Measurements from ENCODE around the gene KCNH1. TPM values are rescaled to one million over a fixed set of nuclear protein-coding genes. Genes with fewer than 3 reads are reported as not detected.
"Not testable (repeated sequence)": the region's sequence is repeated elsewhere in the genome, so short reads cannot be mapped to it uniquely, and the experiment has no call there.

Gene KCNH1
- total RNA-seq, 1 donor from 2014 or later, result not detected

DNA sequence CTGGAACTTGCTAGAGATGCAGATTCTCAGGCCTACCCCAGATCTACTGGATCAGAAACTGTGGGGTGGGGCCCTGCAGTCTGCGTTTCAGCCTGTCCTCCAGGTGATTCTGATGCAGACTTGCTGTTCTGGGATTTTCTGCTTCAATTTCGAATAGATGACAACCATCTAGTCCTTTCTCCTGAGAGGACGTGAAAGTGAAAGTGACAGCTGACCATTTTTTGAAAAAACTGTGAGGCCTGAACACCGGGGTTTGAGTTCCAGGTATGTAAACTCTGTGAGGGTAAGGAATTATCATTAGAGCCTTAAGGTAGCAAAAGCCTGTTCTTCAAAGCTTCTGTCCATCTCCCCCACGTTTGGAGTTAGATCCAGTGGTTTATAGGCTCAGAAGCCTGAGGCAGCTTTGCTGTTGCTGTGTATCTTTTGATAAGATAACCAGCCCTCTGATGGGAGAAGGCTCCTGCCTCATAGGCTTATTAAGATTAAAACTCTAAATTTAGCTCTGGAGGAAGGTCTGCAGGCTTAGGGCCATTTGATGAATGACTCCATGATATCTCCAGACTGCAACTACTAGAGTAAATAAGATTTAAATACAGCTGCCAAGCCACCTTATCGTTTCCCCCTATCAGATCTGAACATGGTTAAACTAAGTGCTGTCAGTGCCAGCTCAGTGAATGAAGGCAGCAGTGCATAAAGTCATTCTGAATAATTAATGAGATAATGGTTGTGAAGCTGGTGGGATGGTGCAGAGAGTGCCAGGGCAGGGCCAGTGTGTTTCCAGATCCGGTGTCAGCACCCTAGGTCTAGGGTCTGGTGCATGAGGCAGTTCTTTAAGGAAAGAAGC, 470.0 kb downstream of the KCNH1 start:
- no peaks in the 10 kb centered on the region for H3K27me3 Mint-ChIP-seq (ENCODE audit: insufficient read depth)
- no peak overlapping the region for H3K4me3 Mint-ChIP-seq
- H3K9me3 Mint-ChIP-seq, result no peaks in the 10 kb centered on the region
- no peak for DNase-seq (ENCODE audit: low spot score)
- H3K36me3 Mint-ChIP-seq (ENCODE audit: low read depth), result no peaks in the 10 kb centered on the region
- H3K4me1 Mint-ChIP-seq (ENCODE audit: low read depth), result no peaks in the 10 kb centered on the region
- intact Hi-C loops (cut with micrococcal nuclease), result no loop called here
- no peak overlapping the region for H3K27ac Mint-ChIP-seq

DNA sequence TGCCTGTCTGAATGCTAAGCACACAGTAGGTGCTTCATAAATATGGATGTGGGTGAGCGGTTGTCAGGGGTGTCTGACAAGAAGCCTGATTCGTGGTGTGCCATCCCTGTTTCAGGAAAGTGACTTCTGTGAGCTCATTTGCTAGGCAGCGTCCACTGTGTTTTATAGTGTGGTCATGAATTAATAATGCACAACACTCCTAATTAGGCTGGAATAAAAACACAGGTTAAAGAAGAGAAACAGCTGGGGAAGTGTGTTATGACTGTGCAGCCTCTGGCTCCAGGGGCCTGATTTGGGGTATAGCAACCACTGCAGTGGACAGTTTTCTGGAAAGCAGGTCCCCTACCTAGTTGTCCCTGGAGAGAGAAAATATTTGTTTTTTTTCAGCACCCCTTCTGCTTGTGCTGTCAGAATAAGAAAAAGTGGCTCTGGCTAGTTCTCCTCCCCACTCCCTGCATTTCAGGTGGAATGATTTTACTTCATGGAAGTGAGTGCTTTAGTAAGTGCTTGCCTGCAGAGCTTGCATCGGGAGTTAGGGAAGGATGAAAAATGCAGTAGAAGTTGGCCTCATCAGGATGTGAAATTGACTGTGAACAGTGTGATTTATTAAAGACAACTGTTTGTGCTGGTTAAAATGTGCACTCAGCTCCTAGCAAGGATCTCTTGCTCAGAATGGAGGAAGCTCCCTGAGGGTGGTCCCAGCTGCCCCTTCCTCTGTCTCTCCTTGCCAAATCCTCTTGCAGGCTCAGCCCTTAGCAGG, 471.5 kb downstream of the KCNH1 start:
- H3K4me1 Mint-ChIP-seq (ENCODE audit: low read depth), result no peaks in the 10 kb centered on the region
- no peak overlapping the region for H3K27ac Mint-ChIP-seq
- H3K9me3 Mint-ChIP-seq, result no peaks in the 10 kb centered on the region
- intact Hi-C loops (cut with micrococcal nuclease), result no loop called here
- DNase-seq (ENCODE audit: low spot score), result no peak
- H3K4me3 Mint-ChIP-seq, result no peak overlapping the region
- H3K36me3 Mint-ChIP-seq (ENCODE audit: low read depth), result no peaks in the 10 kb centered on the region
- H3K27me3 Mint-ChIP-seq (ENCODE audit: insufficient read depth), result no peaks in the 10 kb centered on the region

DNA sequence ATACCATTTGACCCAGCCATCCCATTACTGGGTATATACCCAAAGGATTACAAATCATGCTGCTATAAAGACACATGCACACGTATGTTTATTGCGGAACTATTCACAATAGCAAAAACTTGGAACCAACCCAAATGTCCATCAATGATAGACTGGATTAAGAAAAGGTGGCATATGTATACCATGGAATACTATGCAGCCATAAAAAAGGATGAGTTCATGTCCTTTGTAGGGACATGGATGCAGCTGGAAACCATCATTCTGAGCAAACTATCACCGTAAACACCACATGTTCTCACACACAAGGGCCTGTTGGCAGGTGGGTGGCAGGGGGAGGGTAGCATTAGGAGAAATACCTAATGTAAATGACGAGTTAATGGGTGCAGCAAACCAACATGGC, 472.4 kb downstream of the KCNH1 start:
- H3K4me3 Mint-ChIP-seq; H3K4me1 Mint-ChIP-seq (ENCODE audit: low read depth); intact Hi-C loops (cut with micrococcal nuclease); H3K9me3 Mint-ChIP-seq; H3K36me3 Mint-ChIP-seq (ENCODE audit: low read depth); H3K27ac Mint-ChIP-seq; DNase-seq (ENCODE audit: low spot score); H3K27me3 Mint-ChIP-seq (ENCODE audit: insufficient read depth): not testable (repeated sequence)

DNA sequence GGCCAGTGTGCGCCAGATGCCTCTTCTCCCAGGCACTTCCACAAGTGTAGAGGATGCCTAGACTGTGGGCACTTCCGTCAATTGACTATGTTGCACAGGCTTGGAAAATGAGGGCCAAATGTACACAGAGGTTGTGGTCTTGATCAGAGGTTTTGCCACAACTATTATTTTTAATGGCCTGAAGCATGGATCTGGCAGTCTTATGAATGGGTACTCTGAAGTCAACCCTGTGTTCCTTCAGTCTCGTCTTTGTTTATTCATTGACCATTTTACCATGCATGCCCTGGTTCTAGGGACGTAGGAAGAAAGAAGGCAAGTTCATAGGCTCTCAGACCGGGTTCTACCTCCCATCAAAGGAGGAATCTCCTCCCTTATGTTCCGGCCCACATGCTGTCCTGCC, 476.1 kb downstream of the KCNH1 start:
- Mint-ChIP-seq H3K27me3 (ENCODE audit: insufficient read depth) (no peaks in the 10 kb centered on the region), H3K27ac (no peak overlapping the region), H3K36me3 (ENCODE audit: low read depth) (no peaks in the 10 kb centered on the region), H3K4me1 (ENCODE audit: low read depth) (no peaks in the 10 kb centered on the region), H3K9me3 (peaks cover 5% of the 10 kb centered on the region), H3K4me3 (no peak overlapping the region)
- DNase-seq (ENCODE audit: low spot score), result no peak
- intact Hi-C loops (cut with micrococcal nuclease), result no loop called here

DNA sequence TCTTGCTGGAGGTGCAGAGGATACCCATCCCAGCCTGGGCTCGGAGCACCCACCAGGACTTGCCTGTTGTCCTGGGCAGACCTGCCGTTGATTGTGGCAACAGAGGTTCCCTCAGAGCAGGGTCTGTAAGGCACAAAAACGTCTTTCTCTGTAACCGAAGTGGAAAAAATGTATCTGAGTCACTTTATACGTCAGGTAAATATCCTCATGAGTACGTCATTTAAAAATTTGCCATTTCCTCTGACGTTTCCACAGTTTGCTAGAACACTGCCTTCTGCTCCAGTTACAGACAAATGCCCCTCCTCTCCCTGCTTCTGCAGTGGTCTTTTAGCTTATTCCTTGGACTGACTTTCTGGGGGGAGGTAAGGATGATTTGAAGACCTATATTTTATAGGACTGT, 478.4 kb downstream of the KCNH1 start:
- Mint-ChIP-seq H3K9me3 (peaks cover 5% of the 10 kb centered on the region), H3K4me1 (ENCODE audit: low read depth) (no peaks in the 10 kb centered on the region), H3K36me3 (ENCODE audit: low read depth) (no peaks in the 10 kb centered on the region), H3K27ac (no peak overlapping the region), H3K27me3 (ENCODE audit: insufficient read depth) (no peaks in the 10 kb centered on the region), H3K4me3 (no peak overlapping the region)
- DNase-seq (ENCODE audit: low spot score), result no peak
- intact Hi-C loops (cut with micrococcal nuclease), result no loop called here

DNA sequence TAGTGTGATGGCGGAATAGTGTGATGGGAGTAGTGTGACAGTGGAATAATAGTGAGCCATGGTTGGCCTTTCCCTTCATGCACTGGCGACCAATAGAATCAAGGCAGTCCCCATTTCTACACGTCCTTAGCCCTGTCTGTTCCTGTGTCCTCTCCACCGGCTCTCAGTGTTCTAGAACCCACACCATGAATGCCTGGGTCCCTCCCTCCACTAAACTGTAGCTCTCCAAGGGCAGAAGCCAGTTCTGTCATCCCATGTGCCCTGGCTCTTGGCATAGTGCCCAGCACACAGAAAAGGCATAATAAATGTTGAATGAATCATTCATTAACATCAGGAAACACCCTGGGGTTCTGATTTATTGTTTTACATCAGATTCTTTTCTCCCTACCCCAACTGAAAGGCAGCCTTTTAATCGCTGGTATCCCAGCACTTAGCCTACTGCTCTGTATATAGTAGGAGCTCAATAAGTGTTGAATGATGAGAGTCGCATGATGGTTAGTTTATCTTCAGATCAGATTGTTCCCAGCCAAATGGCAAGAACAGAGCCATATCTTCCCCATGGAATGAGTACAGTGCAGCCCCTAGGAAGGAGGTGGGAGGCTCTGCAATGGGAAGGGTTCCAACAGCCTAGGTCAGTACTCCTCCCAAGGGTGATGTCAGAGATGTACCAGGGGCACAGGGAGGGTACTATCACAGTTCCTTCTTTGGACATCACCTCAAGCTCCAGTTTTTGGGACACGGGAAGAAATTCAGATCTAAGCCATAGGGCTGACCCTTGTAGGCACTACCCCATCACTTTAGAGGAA, 479.6 kb downstream of the KCNH1 start:
- Mint-ChIP-seq H3K36me3 (ENCODE audit: low read depth) (no peaks in the 10 kb centered on the region), H3K27ac (no peak overlapping the region), H3K4me1 (ENCODE audit: low read depth) (no peaks in the 10 kb centered on the region), H3K4me3 (no peak overlapping the region), H3K9me3 (peaks cover 5% of the 10 kb centered on the region), H3K27me3 (ENCODE audit: insufficient read depth) (no peaks in the 10 kb centered on the region)
- no peak for DNase-seq (ENCODE audit: low spot score)
- intact Hi-C loops (cut with micrococcal nuclease), result no loop called here

DNA sequence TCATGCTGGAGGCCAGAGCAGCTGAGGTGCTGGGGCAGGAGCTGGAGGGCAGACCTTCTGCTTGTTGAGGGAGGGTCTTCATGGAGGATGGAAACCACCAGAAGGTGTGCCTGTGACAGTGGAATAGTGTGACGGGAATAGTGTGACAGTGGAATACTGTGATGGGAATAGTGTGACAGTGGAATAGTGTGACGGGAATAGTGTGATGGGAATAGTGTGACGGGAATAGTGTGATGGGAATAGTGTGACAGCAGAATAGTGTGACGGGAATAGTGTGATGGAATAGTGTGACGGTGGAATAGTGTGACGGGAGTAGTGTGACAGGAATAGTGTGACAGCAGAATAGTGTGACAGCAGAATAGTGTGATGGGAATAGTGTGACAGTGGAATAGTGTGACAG, 480.2 kb downstream of the KCNH1 start:
- H3K9me3 Mint-ChIP-seq, result peaks cover 5% of the 10 kb centered on the region
- no peaks in the 10 kb centered on the region for H3K4me1 Mint-ChIP-seq (ENCODE audit: low read depth)
- intact Hi-C loops (cut with micrococcal nuclease), result no loop called here
- DNase-seq (ENCODE audit: low spot score), result no peak
- H3K36me3 Mint-ChIP-seq (ENCODE audit: low read depth), result no peaks in the 10 kb centered on the region
- H3K27me3 Mint-ChIP-seq (ENCODE audit: insufficient read depth), result no peaks in the 10 kb centered on the region
- H3K27ac Mint-ChIP-seq, result no peak overlapping the region
- no peak overlapping the region for H3K4me3 Mint-ChIP-seq

DNA sequence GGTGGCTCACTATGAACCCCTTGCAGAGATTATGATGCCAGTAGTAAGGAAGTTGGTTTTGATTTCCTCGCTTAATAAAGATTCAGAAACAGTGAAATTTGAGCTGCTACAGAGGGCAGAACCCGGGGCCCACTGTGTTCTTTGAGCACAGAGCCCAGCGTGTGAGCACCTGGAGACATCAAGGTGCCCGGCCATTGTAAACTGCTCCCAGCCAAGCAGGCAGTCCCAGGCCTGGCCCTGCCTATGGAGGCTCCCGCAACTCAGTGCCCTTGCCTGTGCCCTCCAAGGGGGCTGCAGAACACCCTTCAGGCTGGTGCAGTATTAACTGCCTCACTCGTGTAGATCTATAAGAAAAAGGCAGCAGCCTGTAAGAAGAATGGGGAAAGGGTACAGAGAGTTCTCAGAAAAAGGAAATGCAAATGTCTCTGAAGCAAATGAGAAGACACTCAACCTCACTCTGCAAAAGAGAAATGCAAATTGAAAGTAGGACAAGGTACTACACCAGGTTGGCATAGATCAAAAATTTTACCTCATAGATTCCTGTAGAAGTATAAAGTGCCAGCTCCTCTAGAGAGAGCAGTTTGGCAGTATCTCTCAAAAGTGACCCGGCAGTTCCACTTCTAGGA, 481.5 kb downstream of the KCNH1 start:
- H3K27ac Mint-ChIP-seq, result no peak overlapping the region
- no peak for DNase-seq (ENCODE audit: low spot score)
- no peaks in the 10 kb centered on the region for H3K36me3 Mint-ChIP-seq (ENCODE audit: low read depth)
- H3K4me3 Mint-ChIP-seq, result no peak overlapping the region
- H3K27me3 Mint-ChIP-seq (ENCODE audit: insufficient read depth), result no peaks in the 10 kb centered on the region
- intact Hi-C loops (cut with micrococcal nuclease), result no loop called here
- peaks cover 5% of the 10 kb centered on the region for H3K9me3 Mint-ChIP-seq
- H3K4me1 Mint-ChIP-seq (ENCODE audit: low read depth), result no peaks in the 10 kb centered on the region

DNA sequence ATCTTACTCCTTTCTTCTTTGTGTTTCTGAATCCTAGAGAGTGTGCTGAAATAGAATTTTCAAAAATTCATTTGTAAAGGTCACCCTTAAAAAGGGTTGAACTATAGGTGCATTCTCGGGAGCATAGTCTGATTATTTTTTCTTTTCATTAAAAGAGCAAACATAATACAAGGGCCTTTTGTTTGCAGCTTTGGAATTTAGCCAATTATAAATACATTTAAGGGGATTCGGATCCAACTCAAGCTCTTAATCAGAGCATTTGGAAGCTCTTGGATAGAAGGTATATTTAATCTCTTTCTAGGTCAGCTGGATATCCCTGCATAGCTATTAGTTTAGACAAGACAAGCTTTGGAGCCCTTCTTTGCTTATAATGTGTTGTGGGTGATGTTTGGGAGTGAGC, 483.5 kb downstream of the KCNH1 start:
- no peak overlapping the region for H3K27ac Mint-ChIP-seq

DNA sequence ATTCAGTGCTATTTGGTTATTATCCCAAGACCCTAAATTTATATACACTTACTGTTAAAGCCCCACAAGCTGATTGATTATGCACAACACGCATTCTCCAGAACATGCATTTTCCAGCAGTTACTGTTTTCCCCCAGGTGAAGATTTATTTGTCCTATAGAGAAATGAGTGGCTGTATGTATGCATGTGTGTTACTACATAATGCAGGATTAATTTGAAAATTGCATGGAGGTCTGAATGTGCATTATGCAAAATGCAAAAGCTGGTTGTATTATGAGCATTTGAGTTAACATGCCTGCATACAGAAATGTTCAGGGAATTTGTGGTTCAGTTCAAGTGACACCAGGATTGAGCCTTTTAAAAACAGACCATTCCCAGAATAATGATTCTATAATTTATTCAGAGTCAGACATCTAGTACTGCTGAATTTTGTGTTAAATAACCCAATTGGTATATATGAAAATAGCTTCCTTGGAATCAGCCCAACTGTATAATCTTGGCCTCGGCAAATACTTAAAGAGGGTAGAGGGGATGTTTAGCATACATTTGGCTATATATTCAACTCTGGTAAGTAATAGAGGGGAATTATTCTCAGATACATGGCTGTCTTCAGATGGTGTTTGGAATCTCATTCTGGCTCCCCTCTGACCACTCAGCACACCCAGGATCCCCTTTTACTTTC, 485.2 kb downstream of the KCNH1 start:
- H3K36me3 Mint-ChIP-seq (ENCODE audit: low read depth), result no peaks in the 10 kb centered on the region
- DNase-seq (ENCODE audit: low spot score), result no peak
- H3K27me3 Mint-ChIP-seq (ENCODE audit: insufficient read depth), result no peaks in the 10 kb centered on the region
- no peak overlapping the region for H3K27ac Mint-ChIP-seq
- H3K4me3 Mint-ChIP-seq, result no peak overlapping the region
- intact Hi-C loops (cut with micrococcal nuclease), result no loop called here
- no peaks in the 10 kb centered on the region for H3K4me1 Mint-ChIP-seq (ENCODE audit: low read depth)
- H3K9me3 Mint-ChIP-seq, result peaks cover 2% of the 10 kb centered on the region

More for the DNA sequence above, 483.5 kb downstream of the KCNH1 start:
- Mint-ChIP-seq H3K36me3 (ENCODE audit: low read depth) (no peaks in the 10 kb centered on the region), H3K4me1 (ENCODE audit: low read depth) (no peaks in the 10 kb centered on the region), H3K9me3 (peaks cover 5% of the 10 kb centered on the region), H3K27me3 (ENCODE audit: insufficient read depth) (no peaks in the 10 kb centered on the region), H3K4me3 (no peak overlapping the region)
- intact Hi-C loops (cut with micrococcal nuclease), result no loop called here
- no peak for DNase-seq (ENCODE audit: low spot score)

DNA sequence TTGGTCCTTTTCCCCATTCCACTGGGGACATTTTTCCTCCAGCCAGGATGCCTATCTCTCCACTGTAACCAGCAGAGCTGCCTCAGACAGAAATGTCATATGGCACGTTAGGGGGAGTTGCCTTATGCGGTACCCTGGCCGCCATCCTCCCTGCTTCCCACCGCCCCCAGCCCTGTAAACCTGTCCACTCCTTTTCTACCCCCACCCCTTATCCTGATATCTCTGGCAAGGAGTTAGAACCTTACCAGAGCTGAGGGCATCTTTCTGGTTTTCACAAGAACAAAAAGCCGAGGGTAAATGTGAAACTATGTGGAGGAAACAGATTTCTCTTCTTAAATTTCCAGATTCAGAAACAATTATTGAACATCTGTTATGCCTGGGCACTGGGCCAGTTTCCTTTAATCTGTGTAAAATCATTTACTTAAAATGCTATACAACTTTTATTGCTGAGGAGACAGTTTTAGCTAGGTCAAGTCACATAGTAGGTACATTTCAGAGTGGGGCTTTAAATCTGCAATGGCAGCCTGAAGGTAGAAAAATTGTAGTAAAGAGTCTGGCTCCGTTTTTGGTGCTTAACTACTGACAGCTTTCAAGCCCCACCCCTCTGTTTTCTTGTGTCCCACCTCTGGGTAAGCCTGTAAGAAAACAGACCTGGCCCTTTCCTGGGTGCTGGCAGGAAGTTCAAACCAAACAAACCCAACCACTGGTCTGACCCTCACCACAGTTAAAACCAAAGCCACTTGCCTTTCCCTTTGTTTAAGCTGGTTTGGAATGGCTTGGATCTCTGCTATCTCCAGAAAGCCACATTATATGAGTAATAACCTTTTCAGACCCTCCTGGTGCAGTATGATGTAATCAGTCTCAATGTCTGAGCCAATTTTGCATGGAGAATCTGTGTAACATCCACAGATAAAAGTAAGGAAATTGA, 486.3 kb downstream of the KCNH1 start:
- Mint-ChIP-seq H3K4me3 (no peak overlapping the region), H3K27me3 (ENCODE audit: insufficient read depth) (no peaks in the 10 kb centered on the region), H3K27ac (no peak overlapping the region), H3K36me3 (ENCODE audit: low read depth) (no peaks in the 10 kb centered on the region), H3K9me3 (no peaks in the 10 kb centered on the region), H3K4me1 (ENCODE audit: low read depth) (no peaks in the 10 kb centered on the region)
- no peak for DNase-seq (ENCODE audit: low spot score)
- intact Hi-C loops (cut with micrococcal nuclease), result no loop called here
